COR-L47 (cell line): Measurements from ENCODE around the gene FGF3.

Experiments
- DNase-seq: peaks from one replicate; lab custom pipeline; 2025; lab: John Stamatoyannopoulos, UW

FGF3 gene

DNA sequence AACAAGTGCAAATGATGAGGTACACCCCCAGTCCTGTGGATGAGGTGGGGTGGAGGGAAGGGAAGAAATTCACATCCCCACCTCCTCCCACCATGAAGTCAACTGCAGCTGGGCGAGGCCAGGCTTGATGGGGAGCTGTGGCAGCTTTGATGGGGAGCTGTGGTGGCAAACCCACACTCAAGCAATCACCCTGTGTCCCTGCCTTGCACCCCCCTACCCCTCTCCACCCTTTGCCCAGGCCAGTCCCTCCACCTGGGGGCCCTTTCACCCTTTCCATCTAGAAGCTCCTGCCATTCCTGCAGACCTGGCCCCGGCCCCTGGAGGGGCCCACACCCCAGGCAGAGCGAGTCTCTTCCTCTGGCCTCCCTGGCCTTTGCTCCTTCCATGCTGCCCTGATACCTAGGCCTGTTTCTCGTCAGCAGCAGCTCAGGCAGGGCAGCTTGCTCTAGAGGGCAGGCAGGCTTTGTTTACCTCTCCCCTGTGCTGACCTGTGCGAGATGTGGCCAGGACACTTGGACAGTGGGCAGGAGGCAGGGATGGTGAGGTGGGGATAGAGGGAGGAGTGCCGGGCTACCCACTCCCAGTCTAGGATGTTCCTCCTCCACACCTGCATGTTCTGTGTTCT is 4.5 kb upstream of the FGF3 start:
- no peak for DNase-seq

DNA sequence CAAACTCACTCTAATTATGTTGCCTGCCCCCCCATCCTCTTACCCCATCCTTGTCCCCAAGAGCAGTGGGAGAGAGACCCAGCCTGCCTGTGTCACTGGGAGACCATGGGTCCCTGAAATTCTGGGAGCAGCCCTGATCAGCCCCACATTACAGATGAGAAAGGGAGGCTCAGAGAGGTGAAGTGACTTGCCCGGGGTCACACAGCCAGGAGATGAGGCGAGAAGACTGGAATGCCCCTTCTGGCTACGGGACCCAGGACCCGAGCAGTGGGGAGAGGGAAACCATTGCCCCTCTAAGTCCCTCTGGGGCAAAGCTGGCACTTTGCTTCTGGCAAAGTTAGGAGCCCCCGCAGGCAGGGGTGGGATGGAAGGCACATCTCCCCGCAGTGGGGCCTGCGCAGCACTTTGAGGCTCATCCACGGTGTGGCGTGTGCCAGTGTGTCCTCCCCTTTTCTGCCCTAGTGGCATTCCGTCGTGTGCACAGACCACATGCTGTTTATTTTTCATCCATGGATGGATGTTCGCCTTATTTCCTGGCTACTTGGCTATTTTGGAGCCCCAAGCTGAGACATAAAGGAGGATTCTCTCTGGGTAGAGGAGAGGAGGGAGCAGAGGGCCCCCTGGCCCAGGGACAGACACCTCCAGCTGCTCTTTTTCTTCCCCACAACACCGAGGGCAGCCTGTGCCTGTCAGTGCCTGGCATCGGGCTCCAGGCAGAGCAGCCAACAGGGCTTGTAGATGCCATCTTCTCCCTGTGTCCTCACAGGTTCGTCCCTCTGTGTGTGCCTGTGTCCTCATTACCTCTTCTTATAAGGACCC is 3.7 kb upstream of the FGF3 start:
- no peak for DNase-seq

DNA sequence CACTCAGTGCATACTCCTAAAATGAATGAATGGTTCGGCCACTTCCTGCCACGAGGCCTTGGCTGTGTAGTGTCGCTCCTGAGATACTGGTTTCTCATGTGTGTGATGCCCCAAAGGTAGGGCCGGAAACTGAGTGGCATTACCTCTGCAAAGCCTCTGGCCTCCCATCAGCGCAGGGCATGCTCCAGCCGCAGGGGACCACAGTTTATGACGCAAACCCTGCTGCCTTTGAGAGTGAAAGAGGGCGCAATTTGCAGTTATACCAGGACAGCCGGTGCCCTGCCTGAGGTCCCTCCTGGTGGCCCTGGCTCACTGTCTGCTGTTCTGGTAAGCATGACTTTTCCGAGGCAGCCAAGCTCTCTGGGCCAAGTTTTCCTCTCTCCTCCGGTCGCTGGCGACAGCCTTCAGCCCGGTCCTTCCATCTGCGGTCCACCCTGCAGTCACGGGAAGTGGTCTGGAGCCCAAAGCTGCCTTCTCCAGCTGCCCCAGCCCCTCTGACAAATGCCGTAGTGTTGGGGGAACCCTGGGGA is 2.4 kb upstream of the FGF3 start:
- DNase-seq: no peak

DNA sequence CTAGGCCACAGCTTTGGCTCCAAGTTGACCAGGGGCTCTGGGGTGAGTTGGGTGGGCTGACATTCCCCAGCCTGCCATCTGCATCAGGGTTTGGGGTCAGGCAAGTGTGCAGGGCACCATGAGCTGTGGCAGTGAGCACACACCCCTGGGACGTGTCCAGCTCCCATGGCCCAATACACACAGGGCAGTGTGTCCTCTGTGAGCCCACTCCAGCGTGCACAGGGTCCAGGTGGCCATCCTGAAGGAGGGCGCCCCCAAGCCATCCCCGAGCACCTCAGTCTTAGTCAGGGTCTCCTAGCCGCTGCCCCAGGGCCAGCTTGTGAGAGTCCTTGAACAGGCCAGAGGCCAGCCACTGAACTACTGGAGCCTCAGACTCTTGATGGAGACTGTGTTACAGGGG is 1.2 kb upstream of the FGF3 start:
- no peak for DNase-seq

DNA sequence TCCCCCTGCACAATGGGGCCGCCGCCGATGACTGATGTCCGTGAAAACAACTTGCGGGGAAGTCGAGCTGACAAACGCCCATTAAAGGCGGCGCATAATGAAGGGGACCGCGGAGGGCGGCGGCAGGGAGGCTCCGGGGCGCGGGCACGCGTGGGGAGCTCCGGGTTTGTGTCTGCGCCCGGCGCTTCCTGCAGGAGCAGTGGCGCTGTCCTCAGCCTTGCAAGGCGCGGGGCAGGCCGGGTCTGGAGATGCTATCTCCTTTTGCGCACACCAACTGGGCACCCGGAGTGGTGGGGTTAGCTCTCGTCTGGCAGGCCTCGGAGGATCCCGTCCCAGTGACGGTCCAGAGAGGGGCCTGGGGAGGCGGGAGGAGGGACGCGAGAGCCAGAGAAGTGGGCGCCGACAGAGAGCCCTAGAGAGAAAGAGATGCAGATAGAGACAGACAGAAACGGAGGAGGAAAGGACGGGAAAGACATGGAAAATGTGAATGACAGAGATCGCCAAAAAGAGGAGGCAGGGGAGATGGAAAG is 390 bp upstream of the FGF3 start:
- DNase-seq: no peak

DNA sequence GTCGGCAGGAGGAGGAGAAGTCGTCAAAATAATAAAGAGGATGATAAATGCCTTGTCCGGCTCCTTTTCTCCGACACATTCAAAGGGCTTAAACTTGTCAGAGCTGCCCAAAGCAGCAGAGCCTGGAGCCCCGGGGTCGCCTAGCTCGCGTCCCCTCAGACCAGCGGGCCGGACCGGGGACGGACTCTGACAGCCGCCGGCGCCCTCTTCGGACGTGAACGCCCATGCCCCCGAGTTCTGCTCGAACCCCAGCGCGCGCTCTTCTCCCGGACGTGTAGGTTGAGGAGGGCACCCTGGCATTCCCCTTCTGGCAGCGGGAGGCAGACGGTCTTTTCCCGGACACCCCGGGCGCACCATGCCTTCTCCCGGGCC is 999 bp downstream of the FGF3 start:
- no peak for DNase-seq

DNA sequence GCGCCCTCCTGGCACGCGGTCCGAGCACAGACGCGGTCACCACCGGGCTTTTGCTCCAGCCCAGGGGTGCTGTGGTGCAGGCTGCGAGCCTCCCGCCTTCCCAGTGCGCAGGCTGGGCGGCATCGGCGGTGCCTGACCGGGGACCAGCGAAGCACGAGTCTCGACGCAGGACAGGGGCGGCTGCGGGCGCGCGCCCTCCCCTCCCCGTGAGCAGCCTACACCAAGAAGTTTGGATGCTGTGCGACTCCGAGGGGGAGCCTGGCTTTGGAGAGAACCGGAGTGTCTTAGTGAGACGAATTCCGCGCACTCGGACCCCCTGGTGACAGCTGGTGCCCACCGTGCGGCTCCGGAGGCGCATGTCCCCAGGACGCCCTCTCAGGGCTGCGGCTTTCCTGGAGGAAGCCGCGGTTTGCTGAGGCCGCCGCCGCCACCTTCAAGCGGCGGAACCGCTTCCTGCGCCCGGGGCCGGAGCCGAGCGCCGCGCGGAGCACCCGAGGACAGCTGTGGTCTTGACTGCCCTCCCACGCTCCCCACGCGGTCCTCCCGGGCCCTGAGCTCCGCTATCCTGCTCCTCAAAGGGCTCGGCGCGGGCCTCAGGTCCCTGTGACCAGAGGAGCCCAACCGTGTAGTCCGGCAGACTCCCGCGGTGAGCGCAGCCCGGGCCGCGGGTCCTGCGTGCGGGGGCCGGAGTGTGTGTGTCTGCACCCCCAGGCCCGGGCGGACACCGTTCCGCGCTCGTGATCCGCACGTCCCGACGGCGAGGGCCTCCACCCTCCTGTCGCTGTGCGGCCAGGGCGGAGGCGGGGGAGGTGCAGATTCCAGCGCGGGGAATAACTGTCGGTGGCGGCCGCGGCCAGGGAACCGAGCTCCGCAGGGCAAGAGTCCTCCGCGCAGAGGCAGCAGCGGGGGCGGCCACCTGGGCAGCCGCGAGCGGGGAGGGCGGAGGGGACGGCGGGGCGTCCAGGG is 1.7 kb downstream of the FGF3 start:
- no peak for DNase-seq

DNA sequence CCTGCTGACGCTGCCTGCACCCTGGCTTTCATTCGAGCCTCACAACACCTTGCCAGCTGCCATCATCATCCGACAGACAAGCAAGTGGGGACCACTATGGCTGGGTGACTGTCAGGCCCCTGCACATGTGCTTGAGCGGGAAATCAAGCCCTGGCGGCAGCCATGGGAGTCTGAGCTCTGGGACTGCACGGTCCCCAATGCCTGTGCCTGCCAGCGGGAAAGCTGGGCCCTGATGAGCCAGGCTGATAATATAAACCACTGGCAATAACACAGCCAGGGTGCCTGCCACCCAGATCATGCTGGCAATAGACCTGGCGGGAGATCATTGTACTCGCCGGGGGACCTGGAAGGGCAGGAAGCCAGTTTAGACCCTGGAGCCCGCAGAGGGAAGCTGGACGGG is 2.5 kb downstream of the FGF3 start:
- no peak for DNase-seq

DNA sequence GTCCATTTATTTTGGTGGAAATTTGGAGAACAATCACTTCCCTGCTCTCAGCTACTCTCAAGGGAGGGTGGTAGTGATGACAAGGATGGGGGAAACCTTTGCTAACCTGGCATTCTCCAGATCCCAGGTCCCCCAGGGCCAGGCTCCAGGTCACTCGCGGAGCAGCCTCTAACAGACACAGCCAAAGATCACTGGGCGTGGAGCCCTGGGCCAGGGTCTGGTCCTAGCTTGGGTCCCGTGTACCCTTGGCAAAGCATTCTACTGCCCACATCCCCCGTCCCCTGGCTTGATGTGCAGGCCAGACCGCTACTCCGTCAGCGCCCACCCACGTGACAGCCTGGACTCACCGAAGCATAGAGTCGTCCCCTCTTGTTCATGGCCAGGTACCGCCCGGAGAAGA is 3.2 kb downstream of the FGF3 start:
- DNase-seq: no peak

DNA sequence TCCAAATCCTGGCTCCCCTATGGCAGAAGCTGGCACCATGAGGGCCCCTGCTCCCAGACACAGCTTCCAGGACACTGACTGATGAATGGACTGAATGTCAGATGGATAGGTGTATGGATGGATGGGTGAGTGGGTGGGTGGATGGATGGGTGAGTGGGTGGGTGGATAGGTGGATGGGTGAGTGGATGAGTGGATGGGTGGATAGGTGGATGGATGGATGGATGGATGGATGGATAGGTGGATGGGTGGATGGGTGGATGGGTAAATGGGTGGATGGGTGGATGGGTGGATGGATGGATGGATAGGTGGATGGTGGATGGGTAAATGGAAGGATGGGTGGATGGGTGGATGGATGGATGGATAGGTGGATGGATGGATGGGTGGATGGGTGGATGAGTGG is 4.3 kb downstream of the FGF3 start:
- DNase-seq: no peak

DNA sequence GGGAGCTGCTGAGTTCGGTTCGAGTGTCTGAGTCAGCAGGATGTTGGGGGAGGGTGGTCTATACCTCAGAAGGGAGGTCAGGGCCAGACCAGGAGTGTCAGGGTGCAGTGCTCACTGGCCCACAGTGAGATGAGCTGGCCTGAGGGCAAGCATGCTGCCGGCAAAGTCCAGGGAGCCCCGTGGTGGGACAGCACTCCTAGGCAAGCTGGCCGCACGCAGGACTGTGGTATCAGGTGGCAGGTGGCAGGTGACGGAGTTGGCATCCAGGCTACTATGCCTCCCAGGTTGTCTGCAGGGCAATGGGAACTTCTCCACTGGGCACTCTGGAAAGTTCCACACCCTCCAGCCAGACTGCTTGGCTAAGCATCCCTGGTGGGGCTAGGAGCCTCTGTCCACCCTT is 4.8 kb downstream of the FGF3 start:
- DNase-seq: no peak

DNA sequence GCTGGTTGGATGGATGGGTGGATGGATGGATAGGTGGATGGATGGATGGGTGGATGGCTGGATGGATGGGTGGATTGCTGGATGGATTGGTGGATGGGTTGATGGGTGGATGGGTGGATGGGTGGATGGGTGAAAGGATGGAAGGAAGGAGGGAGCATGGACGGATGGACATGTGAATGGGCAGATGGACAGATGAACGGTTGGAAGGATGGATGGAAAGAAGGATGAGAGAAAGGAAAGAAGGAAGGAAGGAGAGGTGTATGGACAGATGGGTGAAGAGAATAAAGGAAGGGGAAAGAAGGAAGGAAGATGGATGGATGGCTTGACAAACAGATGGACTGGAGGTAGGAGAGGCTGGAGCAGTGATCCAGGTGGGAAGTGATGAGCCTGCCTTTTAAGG is 5.4 kb downstream of the FGF3 start:
- no peak for DNase-seq

DNA sequence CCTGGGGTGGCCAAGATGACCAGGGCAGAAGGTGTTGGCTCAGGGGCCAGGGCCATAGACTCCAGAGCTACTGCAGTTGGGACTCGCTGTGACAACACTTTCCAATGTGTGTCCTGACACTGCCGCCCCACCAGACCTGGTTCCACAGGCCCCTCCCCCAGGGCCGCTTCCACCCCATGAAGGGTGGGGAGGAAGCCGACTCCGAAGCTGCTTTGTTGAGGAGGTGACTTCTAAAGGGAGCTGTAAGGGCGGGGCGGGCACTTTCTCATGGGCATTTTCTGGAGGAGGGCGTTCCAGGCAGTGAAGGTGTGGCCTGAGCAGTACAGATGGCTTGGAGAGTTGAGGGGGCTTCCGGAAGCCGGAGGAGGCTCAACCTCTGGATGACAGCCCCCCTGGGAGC is 6.3 kb downstream of the FGF3 start:
- no peak for DNase-seq

DNA sequence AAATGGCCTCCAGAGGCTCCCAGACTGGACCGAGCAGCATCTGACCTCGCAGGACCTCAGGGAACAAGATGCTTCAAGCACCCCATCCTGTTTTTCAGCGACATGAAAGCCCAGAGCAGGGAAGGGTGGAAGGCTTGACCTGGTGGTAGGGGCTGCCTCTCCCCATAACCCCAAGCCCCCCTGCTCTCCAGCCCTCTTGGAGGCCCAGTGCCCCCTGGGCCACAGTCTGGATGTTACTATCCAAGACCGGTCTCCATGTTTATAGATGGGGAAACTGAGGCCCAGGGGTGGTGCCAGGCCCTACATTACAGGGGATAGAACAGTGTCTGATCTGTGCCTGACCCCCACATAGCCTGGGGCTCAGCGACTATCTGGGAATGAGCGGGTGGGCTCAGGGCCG is 7.0 kb downstream of the FGF3 start:
- DNase-seq: no peak

DNA sequence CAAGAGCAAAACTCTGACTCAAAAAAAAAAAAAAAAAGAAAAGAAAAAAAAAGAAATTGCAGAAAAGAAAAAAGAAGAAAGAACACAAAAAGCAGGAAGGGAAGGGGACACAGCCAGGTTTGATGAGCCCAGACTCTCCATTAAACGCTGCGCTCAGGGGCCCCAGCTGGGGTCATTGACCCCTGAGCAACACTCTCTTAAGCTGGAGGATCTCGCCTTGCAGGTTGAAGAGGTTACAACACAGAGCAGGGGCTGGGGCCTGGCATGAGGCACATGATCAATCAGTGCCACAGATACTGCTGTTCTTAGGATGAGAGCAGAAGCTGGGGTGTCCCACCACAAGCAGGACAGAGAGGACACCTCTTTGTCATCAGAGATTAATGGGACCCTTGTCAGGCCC is 7.8 kb downstream of the FGF3 start:
- no peak for DNase-seq

DNA sequence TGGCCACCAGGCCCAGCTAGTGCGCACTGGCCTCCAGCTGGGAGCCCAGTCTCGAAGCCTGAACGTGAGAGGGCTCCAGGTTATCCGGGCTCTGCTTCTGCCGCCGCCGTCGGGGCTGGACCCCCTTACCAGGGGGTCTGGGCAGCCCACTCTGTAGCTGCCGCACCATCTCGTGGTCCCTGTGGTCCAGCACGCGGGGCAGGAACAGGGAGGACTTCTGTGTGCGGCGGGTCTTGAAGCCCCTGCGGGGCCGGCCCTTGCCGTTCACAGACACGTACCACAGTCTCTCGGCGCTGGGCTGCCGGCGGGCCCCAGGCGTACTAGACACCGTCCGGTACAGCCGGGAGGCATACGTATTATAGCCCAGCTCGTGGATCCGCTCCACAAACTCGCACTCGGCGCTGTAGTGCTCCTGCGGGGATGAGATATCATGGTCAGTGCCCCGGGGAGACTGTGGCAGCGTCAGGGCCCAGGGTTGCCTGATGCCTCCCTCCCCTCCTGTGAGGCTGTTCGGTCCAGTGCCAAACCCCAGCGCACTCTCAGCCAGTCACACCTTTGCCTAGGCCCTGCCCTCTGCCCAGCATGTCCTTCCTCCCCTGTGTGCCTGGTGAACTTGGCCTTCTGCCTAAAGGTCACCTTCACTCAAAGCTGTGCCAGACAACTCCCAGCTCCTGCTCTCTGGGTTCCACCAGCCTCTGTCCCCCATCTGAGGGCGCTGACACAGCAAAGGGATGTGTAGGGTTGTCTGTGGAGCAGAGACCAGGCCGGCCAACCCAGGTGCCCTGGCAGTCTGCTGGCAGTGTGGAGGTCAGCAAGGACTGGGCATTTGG is 8.7 kb downstream of the FGF3 start:
- DNase-seq: no peak

DNA sequence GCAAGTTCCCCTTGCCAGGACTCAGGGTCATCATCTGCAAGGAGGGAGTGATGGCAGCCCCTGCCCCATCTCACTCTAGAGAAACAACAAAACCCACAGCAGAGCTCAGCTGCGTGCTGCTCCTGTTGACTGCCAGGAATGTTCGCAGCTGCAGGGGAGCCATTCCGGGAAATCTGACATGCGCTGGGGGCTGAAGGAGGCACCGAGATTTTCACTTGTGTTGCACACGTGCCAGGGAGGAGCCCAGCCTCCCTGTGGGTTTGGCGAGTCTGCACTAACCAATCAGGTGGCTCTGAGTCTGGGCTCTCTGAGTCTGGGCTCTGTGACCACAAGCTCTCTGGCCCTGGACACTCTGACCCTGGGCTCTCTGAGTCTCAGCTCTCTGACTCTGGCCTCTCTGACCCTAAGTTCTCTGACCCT is 10.5 kb downstream of the FGF3 start:
- DNase-seq: no peak

DNA sequence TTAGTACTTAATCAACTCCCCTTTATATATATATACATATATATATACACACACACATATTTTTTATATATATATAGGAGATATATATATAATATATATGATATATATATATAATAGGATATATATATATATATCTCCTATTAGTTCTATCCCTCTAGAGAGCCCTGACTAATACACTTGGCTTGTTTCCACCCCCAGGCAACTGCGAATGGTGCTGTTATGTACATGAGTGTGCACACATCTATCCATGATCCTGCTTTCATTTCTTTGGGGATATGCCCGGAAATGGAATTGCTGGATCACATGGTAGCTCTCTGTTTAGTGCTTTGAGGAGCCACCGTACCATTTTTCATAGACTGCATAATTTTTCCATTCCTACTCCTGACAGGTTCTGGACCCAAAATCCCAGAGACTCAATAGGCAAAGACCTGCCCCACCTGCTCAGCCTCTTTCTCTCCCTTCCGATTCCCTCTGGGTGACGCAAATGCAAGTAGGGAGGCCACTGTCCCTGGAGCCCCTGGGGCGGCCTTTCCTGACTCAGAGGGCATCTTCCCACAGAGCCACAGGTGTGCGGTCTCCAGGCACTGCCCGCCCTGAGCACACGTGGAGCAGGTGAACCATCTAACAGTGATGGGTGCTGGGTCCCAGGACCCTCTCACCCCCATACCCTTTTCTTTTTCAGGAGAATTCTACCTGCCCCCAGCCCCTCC is 12.0 kb downstream of the FGF3 start:
- no peak for DNase-seq

DNA sequence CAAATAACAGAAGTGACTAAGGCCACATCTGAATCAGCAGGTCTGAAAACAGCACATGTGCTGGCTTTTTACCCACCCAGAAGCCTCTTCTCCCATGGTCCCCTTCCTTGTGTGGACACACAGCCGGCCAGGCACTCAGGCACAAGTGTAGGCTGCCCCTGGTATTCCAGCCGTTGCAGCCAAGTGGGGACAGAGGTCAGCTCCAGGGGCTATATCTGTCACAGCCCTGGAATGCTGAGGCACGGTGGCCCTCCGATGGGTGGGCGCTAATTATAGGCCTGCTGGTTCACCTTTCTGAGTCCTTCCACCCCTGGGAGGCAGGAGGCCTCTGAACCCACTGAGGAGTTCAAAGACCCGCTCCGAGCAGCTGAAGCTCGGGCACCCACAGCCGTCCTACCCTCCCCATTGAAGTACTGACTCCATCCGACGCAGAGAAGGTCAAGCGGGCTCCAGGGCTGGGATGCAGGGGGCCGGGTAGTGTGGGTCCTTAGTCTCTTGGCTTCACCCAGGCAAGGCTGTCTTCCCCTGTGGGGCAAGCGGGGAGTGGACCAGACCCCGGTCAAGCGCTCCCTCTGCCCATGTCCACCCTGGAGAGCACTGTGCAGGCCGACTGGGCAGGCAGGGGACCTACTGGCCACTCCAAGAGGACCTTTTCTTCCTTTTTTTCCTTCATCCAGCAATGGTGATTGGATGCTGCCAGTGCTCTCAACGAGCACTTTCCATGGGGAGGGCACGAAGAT is 14.3 kb downstream of the FGF3 start:
- DNase-seq: no peak

DNA sequence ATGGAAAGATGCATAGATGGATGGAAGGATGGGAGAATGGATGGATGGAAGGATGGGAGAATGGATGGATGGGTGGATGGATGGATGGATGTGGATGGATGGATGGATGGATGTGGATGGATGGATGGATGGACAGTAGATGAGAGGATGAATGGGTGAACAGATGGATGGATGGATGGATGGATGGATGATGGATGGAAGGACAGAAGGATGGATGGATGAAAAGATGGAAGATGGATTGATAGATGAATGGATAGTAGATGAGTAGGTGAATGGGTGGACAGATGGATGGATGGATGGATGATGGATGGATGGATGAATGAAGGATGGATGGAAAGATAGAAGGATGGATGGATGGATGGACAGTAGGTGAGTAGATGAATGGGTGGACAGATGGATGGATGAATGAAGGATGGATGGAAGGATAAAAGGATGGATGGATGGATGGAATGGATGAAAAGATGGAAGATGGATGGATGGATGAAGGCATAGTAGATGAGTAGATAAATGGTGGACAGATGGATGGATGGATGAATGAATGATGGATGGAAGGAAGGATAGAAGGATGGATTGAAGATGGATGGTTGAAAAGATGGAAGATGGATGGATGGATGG is 15.5 kb downstream of the FGF3 start:
- DNase-seq: no peak
